ENCODE results near the gene CSTF1. TPM values are rescaled to one million over a fixed set of nuclear protein-coding genes. Genes with fewer than 3 reads are reported as not detected.

CSTF1 gene
- total and polyA plus RNA-seq, 4 donors = 11.9 to 20.2 (median 16.0) TPM

DNA sequence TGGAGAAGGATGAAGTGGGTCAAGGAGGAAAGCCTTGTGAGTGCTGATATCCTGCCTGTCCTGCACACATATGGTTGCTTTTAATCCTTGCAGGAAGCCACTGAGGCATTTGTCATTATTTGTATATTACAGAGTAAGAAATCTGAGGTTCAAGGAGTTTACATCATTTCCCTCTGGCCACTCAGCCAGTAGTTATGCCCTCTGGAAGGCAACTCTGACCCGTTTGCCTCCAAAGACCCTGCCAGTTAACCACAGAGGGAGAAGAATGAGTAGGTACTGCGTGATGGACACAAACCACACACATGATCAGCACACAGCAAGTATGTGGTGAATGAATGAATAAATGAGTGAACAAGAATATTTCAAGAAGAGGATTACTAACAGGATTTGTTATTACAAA, 41.6 kb upstream of the CSTF1 start (continued):
- TF ChIP-seq, protein P1, sequence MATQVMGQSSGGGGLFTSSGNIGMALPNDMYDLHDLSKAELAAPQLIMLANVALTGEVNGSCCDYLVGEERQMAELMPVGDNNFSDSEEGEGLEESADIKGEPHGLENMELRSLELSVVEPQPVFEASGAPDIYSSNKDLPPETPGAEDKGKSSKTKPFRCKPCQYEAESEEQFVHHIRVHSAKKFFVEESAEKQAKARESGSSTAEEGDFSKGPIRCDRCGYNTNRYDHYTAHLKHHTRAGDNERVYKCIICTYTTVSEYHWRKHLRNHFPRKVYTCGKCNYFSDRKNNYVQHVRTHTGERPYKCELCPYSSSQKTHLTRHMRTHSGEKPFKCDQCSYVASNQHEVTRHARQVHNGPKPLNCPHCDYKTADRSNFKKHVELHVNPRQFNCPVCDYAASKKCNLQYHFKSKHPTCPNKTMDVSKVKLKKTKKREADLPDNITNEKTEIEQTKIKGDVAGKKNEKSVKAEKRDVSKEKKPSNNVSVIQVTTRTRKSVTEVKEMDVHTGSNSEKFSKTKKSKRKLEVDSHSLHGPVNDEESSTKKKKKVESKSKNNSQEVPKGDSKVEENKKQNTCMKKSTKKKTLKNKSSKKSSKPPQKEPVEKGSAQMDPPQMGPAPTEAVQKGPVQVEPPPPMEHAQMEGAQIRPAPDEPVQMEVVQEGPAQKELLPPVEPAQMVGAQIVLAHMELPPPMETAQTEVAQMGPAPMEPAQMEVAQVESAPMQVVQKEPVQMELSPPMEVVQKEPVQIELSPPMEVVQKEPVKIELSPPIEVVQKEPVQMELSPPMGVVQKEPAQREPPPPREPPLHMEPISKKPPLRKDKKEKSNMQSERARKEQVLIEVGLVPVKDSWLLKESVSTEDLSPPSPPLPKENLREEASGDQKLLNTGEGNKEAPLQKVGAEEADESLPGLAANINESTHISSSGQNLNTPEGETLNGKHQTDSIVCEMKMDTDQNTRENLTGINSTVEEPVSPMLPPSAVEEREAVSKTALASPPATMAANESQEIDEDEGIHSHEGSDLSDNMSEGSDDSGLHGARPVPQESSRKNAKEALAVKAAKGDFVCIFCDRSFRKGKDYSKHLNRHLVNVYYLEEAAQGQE (IDR thresholded peaks at IDR 0.05) = no peak
- TF ChIP-seq EGR1 (IDR thresholded peaks at IDR 0.05; ENCODE audit: low read depth in 2 of 2) = no peak
- no peak for TF ChIP-seq YY1 (IDR thresholded peaks at IDR 0.05)
- TF ChIP-seq JUND (IDR thresholded peaks at IDR 0.05) = no peak

DNA sequence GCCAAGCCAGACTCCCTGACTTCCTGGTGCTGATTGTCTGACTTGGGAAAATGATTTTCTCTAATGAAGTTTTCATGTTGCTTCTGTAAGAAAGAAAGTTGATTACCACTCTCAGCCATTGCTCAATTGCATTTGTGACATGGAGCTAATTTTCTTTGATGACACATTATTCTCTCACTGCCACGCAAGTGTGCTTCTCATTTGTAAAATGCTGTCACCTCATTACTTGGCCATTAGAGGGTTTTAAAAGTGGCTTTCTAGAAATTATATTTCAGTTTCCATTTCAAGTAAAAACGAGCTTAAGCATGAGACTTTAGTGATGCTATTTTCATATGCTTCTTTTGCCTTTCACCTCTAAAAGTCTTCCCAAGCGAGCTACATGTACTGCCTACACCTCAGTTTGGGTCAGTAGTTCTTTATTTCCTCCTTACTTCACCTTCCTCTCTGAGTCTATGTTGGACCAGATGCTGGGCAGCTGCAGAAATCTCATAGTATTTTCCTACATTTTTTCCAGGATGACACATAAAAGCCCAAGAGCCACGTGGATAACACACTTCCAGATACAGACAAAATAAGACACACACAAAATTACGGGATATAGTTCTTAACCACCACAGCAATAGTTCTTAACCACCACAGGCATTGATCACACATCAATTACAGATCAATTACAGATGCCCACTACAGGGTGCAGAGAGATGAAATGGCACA, 39.9 kb upstream of the CSTF1 start:
- Histone ChIP-seq H3K36me3 (ENCODE audit: control insufficient read depth in 4 of 4, insufficient read depth in 3 of 4, low read depth in 1 of 4, low read length in 3 of 4) (no peaks in the 10 kb centered on the region), H3K9ac (ENCODE audit: low read depth in 1 of 2, low read length in 2 of 2) (no peak overlapping the region), H3K27me3 (ENCODE audit: control insufficient read depth in 4 of 4, insufficient read depth in 4 of 4, low read length in 3 of 4) (no peaks in the 10 kb centered on the region), H3K27ac (ENCODE audit: low read depth in 1 of 2, low read length in 2 of 2) (no peak overlapping the region), H3K4me3 (ENCODE audit: low read depth in 1 of 3, low read length in 3 of 3) (no peak overlapping the region), H3K9me3 (ENCODE audit: control insufficient read depth in 4 of 4, low read length in 3 of 4) (no peaks in the 10 kb centered on the region), H3K4me1 (ENCODE audit: control insufficient read depth in 4 of 4, insufficient read depth in 4 of 4, low read length in 3 of 4) (peaks cover 0 to 11% (median 6%) of the 10 kb centered on the region in 4 donors)
- TF ChIP-seq HNF4A (conservative IDR thresholded peaks at IDR 0.05) (no peak), RAD21 (IDR thresholded peaks at IDR 0.05) (no peak), RXRA (IDR thresholded peaks at IDR 0.05) (no peak), CTCF (IDR thresholded peaks at IDR 0.05; ENCODE audit: low read depth, low read length, missing input control) (no peak), SP1 (IDR thresholded peaks at IDR 0.05) (no peak), YY1 (IDR thresholded peaks at IDR 0.05) (no peak), NR2F2 (IDR thresholded peaks at IDR 0.05) (no peak), JUND (IDR thresholded peaks at IDR 0.05) (no peak), EGR1 (IDR thresholded peaks at IDR 0.05; ENCODE audit: low read depth in 2 of 2) (no peak), TAF1 (conservative IDR thresholded peaks at IDR 0.05) (no peak), FOXA1 (IDR thresholded peaks at IDR 0.05) (no peak), GABPA (IDR thresholded peaks at IDR 0.05 in 1 of 2, conservative IDR thresholded peaks at IDR 0.05 in 1 of 2) (no peak)
- TF ChIP-seq, protein P2, sequence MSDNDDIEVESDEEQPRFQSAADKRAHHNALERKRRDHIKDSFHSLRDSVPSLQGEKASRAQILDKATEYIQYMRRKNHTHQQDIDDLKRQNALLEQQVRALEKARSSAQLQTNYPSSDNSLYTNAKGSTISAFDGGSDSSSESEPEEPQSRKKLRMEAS (IDR thresholded peaks at IDR 0.05) = no peak
- TF ChIP-seq, protein P3, sequence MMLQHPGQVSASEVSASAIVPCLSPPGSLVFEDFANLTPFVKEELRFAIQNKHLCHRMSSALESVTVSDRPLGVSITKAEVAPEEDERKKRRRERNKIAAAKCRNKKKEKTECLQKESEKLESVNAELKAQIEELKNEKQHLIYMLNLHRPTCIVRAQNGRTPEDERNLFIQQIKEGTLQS (IDR thresholded peaks at IDR 0.05) = no peak
- TF ChIP-seq, protein P4, sequence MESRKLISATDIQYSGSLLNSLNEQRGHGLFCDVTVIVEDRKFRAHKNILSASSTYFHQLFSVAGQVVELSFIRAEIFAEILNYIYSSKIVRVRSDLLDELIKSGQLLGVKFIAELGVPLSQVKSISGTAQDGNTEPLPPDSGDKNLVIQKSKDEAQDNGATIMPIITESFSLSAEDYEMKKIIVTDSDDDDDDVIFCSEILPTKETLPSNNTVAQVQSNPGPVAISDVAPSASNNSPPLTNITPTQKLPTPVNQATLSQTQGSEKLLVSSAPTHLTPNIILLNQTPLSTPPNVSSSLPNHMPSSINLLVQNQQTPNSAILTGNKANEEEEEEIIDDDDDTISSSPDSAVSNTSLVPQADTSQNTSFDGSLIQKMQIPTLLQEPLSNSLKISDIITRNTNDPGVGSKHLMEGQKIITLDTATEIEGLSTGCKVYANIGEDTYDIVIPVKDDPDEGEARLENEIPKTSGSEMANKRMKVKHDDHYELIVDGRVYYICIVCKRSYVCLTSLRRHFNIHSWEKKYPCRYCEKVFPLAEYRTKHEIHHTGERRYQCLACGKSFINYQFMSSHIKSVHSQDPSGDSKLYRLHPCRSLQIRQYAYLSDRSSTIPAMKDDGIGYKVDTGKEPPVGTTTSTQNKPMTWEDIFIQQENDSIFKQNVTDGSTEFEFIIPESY (IDR thresholded peaks at IDR 0.05) = no peak
- WGBS = 77% methylated on average over 5 of the region's 5 CpGs
- DNase-seq (ENCODE audit: low spot score) = no peak

Measured in liver (tissue), 9 donors.